ENCODE measurements around the gene TNFAIP1. TPM values are rescaled to one million over a fixed set of nuclear protein-coding genes. Genes with fewer than 3 reads are reported as not detected.

TNFAIP1 gene
- total RNA-seq, 1 experiment from 2014 or later, result 33.4 TPM

GRCh38 chr17:28342313-28342712 is 6.8 kb downstream of the TNFAIP1 start:
- CTCF ChIA-PET, result no interaction called here

More at GRCh38 chr17:28342313-28342712, 6.8 kb downstream of the TNFAIP1 start:
- Histone ChIP-seq H3K4me1 (ENCODE audit: control insufficient read depth in 1 of 2, insufficient read depth in 2 of 2, low read length in 2 of 2) (peaks cover 2 to 20% of the 10 kb centered on the region in 2 experiments), H2AFZ (ENCODE audit: low read depth, low read length, poor library complexity, severe bottlenecking) (no peak overlapping the region), H3K9me3 (ENCODE audit: control insufficient read depth in 1 of 2, insufficient read depth in 1 of 2, low read depth in 1 of 2, low read length in 2 of 2) (no peaks in the 10 kb centered on the region), H3K9me2 (ENCODE audit: insufficient read depth) (no peaks in the 10 kb centered on the region), H3K4me2 (ENCODE audit: low read length) (no peak overlapping the region), H3K27ac (ENCODE audit: low read depth, low read length) (no peak overlapping the region), H3K79me2 (ENCODE audit: insufficient read depth, low read length) (peaks cover 19% of the 10 kb centered on the region), H3K27me3 (ENCODE audit: insufficient read depth, low read length) (no peaks in the 10 kb centered on the region), H3K9ac (ENCODE audit: low read length) (no peak overlapping the region), H3K4me3 (replicated peaks in 1 of 2; ENCODE audit: low read depth in 1 of 2, low read length in 2 of 2) (no peak overlapping the region), H4K20me1 (ENCODE audit: insufficient read depth) (no peaks in the 10 kb centered on the region), H3K36me3 (ENCODE audit: control insufficient read depth in 1 of 2, insufficient read depth in 2 of 2, low read length in 2 of 2) (peaks cover 30 to 46% of the 10 kb centered on the region in 2 experiments)
- ATAC-seq (no peak), DNase-seq (ENCODE audit: low read depth, low spot score) (no peak)
- no TSS peak for BruUV-seq (replicated peaks)
- TF ChIP-seq SIN3A (IDR thresholded peaks at IDR 0.05; ENCODE audit: low read depth), result no peak
- TF ChIP-seq EGR1 (IDR thresholded peaks at IDR 0.05; ENCODE audit: low read depth), result no peak
- no peak for TF ChIP-seq JUND (IDR thresholded peaks at IDR 0.05)
- TF ChIP-seq ATF3 (IDR thresholded peaks at IDR 0.05), result no peak
- TF ChIP-seq CTCF (IDR thresholded peaks at IDR 0.05 in 2 of 3, conservative IDR thresholded peaks at IDR 0.05 in 1 of 3; ENCODE audit: borderline replicate concordance in 1 of 3, insufficient read depth in 1 of 3, low read depth in 2 of 3, low read length in 2 of 3), result no peak
- no peak for TF ChIP-seq ZNF274 (IDR thresholded peaks at IDR 0.05; ENCODE audit: low read depth, low read length)
- TF ChIP-seq FOSL1 (IDR thresholded peaks at IDR 0.05; ENCODE audit: low read depth), result no peak
- TF ChIP-seq EZH2 (IDR thresholded peaks at IDR 0.05), result no peak
- no peak for TF ChIP-seq RAD21 (IDR thresholded peaks at IDR 0.05; ENCODE audit: low read depth)
- no peak for TF ChIP-seq ELF1 (IDR thresholded peaks at IDR 0.05; ENCODE audit: borderline replicate concordance, low read depth)
- TF ChIP-seq ZFX (IDR thresholded peaks at IDR 0.05), result no peak
- TF ChIP-seq ZBTB33 (IDR thresholded peaks at IDR 0.05; ENCODE audit: extremely low read depth, insufficient replicate concordance, low read length), result no peak
- TF ChIP-seq MAX (IDR thresholded peaks at IDR 0.05), result no peak
- TF ChIP-seq SP1 (IDR thresholded peaks at IDR 0.05; ENCODE audit: low read depth), result no peak
- no peak for TF ChIP-seq YY1 (IDR thresholded peaks at IDR 0.05; ENCODE audit: extremely low read depth, insufficient replicate concordance, low read depth, low read length)
- no peak for TF ChIP-seq TCF7L2 (IDR thresholded peaks at IDR 0.05; ENCODE audit: borderline replicate concordance, extremely low read depth, insufficient read depth, insufficient read length)
- TF ChIP-seq REST (IDR thresholded peaks at IDR 0.05; ENCODE audit: low read depth), result no peak
- TF ChIP-seq POLR2A (IDR thresholded peaks at IDR 0.05; ENCODE audit: borderline replicate concordance, extremely low read depth, insufficient read depth, insufficient read length), result no peak
- ChIA-PET POLR2A (no interaction called here), RAD21 (ENCODE audit: low non-redundant PET in 1 of 2, low total read pairs in 2 of 2, uncharacterized antibody in 2 of 2, unreplicated experiment in 2 of 2) (no interaction called here)
- intact Hi-C loops (cut with micrococcal nuclease), result no loop called here

Data from HCT116 (cell line).